Gastrocnemius medialis (tissue), 4 donors: Measurements from ENCODE around the gene GSG1L.

ENCODE experiments used
- CTCF ChIP-seq, 5 experiments: fragments of 450-650 bp in 3 of 5; fragments of 200-600 bp in 2 of 5; sonication (generic) in 2 of 5; IDR thresholded peaks in 4 of 5; conservative IDR thresholded peaks in 1 of 5; 1 replicate in 4 of 5; 2 replicates in 1 of 5; pipeline ENCODE4 v1.5.1; 2016 to 2019; ENCODE audit warnings: antibody characterized with exemption in 5 of 5, mild to moderate bottlenecking in 3 of 5, moderate library complexity in 3 of 5
- POLR2A ChIP-seq, 2 donors: fragments of 450-650 bp; IDR thresholded peaks; one replicate each; pipeline ENCODE4 v1.6.1; 2017; ENCODE audit warnings: antibody characterized with exemption in 2 of 2, mild to moderate bottlenecking in 2 of 2, moderate library complexity in 2 of 2

GRCh38 chr16:27739606-27740357, 323.7 kb downstream of the GSG1L start:
- no peak for TF ChIP-seq CTCF (IDR thresholded peaks at IDR 0.05 in 4 of 5, conservative IDR thresholded peaks at IDR 0.05 in 1 of 5)
- no peak for TF ChIP-seq POLR2A (IDR thresholded peaks at IDR 0.05)
